Stimulated activated CD4-positive, alpha-beta T cell treated with anti-CD3 and anti-CD28 coated beads, Interleukin-15, amount 100 ng/mL, for 1 hour (primary cell): Measurements from ENCODE around the gene CABYR.
A peak's percentile ranks its signal among the peaks of the same experiment; 100 is the strongest.

Source experiments
- DNase-seq, 2 donors: peaks; one replicate each; pipeline ENCODE4 v3.0.0-alpha.2; 2020; ENCODE audit warnings: low read depth in 1 of 2, low spot score in 1 of 2

The CABYR gene

GRCh38 chr18:24138789-24139616 is at the start of gene CABYR:
CABYR (plus strand) TSS chr18:24139062; CDS start chr18:24143115, 4,053 bp downstream.
- DNase-seq = peak; percentile 44 to 59

DNA sequence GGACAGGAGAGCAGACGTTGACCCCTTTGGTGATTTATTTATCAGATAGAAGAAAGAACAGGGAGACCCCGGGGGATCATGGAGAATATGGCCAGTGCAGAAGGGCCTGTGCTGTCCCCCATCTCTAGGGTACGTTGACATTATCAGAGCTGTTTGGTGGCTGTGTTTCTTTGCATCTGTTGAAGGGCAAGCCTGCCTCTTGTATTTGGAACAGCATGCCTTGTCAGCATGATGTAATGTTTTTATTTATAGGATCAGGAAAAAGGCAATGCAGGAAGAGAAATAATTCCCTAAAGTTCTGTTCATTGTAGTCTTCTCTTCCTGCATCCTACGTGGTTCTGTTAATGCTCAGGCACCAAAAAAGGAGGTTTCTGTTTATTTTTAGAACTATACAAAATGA is 49.8 kb upstream of the CABYR start:
- no peak for DNase-seq

GRCh38 chr18:24089515-24090337 is 49.1 kb upstream of the CABYR start:
- DNase-seq = no peak

DNA sequence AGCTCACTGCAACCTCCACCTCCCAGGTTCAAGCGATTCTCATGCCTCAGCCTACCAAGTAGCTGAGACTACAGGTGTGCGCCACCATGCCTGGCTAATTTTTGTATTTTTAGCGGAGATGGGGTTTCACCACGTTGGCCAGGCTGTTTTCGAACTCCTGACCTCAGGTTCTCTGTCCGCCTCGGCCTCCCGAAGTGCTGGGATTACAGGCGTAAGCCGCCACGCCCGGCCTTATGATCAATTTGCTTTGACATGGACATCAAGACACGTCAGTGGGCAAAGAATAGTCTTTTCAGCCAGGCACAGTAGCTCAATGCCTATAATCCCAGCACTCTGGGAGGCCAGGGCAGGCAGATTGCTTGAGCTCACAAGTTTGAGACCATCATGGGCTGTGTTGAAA is 48.0 kb upstream of the CABYR start:
- no peak for DNase-seq

GRCh38 chr18:24094561-24094960 is 44.3 kb upstream of the CABYR start:
- no peak for DNase-seq

DNA sequence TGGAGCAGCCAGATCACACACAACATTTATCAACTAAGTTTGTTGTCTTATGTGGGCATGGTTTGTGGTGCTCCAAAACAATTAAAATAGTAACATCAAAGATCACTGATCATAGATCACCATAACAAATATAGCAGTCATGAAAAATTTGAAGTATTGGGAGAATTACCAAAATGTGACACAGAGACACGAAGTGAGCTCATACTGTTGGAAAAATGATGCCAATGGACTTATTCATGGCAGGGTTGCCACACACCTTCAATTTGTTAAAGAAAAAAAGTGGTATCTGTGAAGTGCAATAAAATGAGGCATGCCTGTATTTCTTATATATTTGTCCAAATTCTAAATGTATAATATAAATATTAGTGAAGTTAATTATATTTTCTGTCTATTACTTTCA is 42.9 kb upstream of the CABYR start:
- no peak for DNase-seq

DNA sequence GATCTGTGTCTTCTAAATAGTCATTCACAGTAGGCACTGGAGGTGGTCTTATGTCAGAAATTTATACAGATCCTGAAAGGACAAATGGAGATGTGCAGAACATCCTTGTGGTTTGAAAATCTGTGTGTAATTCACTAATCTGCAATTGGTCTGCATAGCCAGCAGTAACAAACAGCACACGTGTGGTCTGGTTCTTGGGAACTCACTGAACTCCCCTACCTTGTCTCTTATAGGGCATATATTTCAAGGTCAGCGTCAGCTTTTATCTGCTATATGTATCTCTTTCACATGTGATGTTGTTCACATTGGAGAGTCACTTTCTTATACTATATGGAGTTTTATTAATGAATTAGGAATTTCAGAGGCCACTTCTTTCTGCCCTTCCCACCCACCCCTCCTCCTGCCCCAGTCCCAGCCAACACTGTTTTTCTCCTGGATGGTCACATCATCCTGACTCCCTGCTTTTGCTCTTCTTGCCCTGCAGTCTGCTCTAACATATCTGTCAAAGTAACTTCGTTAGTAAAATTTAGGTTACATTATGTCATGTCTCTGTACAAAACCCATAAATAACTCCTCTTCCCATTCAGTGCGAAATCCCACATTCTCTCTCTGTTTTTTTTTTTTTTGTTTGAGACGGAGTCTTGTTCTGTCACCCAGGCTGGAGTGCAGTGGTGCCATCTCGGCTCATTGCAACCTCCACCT is 35.4 kb upstream of the CABYR start:
- no peak for DNase-seq

GRCh38 chr18:24104486-24104885 is 34.4 kb upstream of the CABYR start:
- DNase-seq = no peak

DNA sequence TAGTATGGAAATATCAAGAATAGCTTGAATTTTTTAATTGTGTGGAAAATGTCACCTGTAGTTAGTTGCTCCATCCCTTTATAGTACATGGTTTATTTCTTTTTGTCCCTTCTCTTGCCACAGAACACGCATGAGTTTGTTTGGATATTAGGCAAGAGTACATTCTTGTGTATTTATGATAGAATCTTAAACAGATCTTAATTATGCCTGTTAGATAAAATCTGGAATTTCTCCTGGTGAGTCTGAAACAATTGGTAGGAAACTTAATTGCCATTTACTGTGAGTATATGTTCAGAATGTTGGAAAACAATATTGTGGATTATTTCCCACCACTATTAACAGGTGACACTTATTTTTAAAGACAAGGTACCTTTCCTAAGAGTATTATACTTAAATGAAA is 30.2 kb upstream of the CABYR start:
- DNase-seq = no peak

DNA sequence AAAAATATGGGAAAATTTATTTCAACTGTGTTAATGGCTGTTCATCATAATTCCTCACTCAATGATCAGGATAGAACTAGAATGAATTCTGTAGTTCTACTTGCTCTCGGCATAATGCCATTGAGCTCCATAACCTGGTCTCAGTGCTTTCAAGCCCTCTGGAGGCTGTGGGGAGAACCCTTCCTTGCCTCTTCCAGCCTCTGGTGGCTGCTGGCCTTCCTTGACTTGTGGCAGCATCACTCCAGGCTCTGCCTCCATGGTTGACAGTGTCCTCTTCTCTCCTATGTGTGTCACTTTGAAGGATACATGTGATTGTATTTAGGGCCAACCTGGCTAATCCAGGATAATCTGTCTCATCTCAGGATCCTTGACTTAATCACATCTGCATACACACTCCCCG is 26.9 kb upstream of the CABYR start:
- DNase-seq = no peak

- DNase-seq = no peak
Observed at GRCh38 chr18:24112464-24112863, 26.4 kb upstream of the CABYR start.

DNA sequence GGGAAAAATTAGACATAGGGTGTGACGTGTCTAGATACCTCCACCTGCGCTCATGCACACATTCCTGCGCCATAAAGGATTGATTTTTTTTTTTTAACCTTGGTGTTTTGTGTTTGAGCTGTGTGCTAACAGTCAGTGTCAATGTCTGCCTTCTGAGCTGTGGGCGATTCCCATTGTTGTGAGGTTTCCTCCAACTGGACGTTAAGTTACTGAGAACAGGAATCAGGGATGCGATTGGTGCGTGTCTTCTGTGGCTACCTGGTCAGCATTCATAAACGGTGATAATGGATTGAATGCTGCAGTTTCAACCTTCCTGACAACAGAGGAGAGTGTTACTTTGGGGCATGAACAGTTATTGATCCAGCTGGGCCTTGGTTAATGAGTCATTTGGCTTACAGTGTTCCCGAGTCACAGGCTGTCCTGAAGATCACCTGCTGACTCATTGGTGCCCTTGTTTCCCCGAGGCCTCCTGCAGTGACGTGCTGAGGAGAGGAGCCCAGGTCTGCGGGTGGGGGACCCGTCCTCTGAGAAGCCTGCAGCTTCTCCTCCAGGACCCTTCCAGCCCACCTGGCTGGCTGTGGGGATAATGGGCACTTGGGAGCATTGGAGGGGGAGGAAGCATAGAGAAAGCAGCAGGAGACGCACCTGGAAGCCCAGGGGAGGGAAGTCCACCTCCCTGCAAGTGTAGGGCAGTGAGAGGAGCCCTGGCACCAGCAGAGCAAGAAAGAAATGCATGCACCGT is 25.8 kb upstream of the CABYR start:
- no peak for DNase-seq

DNA sequence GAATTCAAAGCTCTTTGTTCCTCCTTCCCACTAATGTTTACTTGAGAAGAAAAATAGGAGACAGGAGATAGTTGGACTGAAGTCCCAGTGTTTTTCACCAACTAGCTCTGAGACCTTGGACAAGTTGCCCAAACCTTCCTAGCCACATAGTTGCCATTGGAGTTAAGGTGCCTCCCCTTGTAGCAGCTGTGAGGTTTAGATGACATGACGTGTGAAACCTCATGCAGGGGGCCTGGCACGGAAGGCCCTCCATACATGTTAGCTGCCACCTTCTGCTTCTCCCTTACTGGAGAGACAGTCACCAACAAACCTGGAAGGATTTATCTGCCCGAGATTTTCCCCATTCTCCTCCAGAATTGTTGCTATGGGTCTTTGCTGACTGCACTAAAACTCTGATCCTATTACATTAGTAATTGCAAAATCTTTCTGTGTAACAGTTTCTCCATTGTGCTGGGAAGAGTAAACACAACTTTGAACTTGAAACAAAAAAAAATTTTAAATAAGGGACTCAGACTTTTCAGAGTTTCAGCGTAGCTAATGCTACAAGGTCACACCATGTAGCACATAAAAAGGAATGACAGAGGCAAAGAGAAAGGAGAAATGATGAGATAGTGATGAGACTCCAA is 23.8 kb upstream of the CABYR start:
- no peak for DNase-seq

- no peak for DNase-seq
Observed at GRCh38 chr18:24115628-24116027, 23.2 kb upstream of the CABYR start.

DNA sequence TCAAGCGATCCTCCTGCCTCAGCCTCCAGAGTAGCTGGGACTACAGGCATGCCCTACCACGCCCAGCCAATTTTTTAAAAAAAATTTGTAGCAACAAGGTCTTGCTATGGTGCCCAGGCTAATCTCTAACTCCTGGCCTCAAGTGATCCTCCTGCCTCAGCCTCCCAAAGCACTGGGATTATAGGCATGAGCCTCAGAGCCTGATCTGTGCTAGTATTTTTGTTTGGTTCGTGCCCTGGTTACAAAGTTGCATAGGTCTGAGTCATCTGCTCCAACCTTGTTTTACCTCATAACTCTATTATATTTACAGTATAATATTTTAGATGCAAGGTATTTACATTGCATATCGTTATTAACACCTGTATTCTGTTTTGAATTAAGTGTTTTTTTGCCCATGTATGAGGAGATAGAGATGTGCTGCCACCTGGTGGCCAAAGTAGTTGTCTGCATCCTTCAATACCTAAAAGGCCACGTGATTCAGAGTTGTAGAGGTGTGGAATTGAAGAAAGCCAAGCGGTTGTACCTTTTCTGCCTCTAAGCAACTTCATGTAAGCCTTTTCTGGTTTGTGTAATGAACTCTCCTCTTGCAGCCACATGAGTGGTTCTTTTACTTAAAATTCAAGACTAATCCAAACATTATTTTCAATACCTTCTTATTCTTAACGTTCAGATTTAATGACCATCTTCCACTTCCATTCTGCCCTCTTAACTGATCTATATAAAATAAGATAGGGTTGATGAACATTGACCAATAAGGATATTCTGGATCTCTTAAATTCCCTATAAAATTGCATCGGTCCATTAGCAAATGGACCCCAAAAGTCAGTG is 19.9 kb upstream of the CABYR start:
- peak; percentile 61 to 63 for DNase-seq

DNA sequence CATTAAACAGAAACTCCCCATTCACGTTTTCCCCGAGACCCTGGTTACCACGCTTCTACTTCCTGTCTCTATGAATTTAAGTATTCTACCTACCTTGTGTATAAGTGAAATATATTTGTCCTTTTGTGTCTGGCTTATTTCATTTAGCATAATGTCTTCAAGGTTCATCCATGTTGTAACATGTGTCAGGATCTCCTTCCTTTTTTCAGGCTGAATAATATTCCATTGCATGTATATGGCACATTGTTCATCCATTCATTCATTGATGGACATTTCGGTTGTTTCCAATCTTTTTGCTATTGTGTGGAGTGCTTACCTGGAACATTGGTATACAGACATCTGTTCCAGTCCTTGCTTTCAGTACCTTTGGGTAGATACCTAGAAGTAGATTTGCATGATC is 18.2 kb upstream of the CABYR start:
- DNase-seq = no peak

DNA sequence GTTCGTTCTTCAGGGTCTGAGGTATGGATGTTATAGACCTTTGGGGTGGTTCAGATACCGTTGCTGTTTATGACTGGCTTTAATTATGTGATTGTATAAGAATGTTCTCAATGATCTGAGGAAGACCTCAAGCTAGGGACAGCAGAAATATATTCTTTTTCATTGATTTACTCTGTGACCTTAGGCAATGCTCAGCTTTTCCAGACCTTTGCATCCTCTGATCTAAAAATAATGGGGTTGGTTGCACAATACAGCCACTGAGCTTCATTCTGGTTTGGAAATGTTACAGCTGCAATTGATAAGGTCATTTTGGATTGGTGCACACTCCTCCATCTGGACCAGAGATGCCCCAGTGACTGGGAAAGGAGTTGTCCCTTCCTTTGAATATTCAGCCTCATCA is 17.2 kb upstream of the CABYR start:
- no peak for DNase-seq

DNA sequence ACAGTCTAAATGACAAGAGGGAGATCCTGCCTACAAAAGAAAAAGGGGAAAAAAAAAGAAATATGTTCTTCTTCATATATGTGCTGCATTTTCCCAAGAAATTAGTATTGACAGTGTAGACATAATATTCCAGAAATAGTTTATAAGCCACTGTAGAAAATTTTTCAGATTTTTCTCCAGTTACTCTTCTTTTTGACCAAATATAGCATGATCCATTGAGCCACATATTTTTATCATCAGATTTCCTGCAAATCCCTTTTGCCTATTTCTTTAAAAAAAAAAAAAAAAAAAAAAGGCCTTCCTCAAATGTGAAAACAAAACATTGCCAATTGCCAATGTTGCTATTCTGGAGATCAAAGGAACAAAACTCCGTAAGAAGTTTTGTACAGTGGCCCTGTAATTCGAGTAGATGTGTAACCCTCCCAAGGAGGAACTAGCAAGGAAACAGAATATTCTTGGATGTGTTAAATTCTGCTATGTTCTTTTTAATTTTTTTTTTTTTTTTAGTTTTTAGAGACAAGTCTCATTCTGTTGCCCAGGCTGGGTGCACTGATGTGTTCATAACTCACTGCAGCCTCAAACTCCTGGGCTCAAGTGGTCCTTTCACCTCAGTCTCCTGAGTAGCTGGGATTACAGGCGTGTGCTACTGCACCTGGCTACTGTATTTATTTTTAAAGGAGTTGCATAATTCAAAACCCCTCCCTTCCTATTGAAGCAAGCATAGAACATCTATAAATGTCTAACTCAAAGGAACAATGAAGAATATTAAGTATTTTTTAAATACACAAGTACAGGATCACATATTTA is 12.5 kb upstream of the CABYR start:
- no peak for DNase-seq

- DNase-seq = no peak
Observed at GRCh38 chr18:24127735-24128134, 11.1 kb upstream of the CABYR start.
